Gastroesophageal sphincter (tissue), 3 donors: ENCODE data around the gene HOXC10.
A peak's percentile ranks its signal among the peaks of the same experiment; 100 is the strongest.

Source experiments
- EP300 ChIP-seq: sonication (generic); formaldehyde crosslinking; IDR thresholded peaks from one replicate; pipeline ENCODE4 v1.6.1; 2017; ENCODE audit warnings: antibody characterized with exemption, mild to moderate bottlenecking
- POLR2A ChIP-seq, 2 donors: fragments of 450-650 bp; IDR thresholded peaks; one replicate each; pipeline ENCODE4 v1.6.1; 2017; ENCODE audit warnings: antibody characterized with exemption in 2 of 2, mild to moderate bottlenecking in 2 of 2, moderate library complexity in 1 of 2
- POLR2AphosphoS5 ChIP-seq: sonication (generic); formaldehyde crosslinking; IDR thresholded peaks from one replicate; pipeline ENCODE4 v1.6.1; 2017; ENCODE audit warnings: antibody characterized with exemption
- TF ChIP-seq, protein P1 (sequence below), 4 experiments: fragments of 200-600 bp in 2 of 4; fragments of 450-650 bp in 2 of 4; sonication (generic) in 1 of 4; IDR thresholded peaks; one replicate each; pipeline ENCODE4 v1.5.1; 2017 to 2019; ENCODE audit warnings: antibody characterized with exemption in 4 of 4, mild to moderate bottlenecking in 2 of 4, moderate library complexity in 2 of 4

DNA sequence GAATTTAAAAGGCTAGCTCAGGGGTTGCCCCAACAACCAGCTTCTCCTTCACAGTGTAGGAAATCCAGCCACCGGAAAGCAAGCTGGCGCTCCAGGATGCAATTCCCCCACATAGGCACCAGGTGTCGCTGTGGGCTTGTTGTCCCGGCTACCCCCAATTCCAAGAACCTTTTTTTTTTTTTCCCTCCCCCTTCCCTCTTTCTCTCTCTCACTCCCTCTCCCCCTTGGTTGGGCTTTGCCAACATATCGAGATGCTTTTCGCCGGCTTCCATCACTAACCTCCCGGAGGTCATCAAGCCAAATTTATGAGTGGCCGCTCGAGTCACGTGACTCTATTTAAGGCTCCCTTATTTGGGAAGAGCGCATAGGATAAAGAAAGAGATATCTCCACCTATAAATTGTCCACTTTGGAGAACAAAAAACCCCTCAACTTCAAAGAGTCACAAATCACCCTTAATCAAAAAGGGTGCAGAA is 47.7 kb downstream of the HOXC10 start, which contains the start of gene HOXC5:
- TF ChIP-seq POLR2A (IDR thresholded peaks at IDR 0.05) (no peak), POLR2AphosphoS5 (peak; percentile 22), EP300 (no peak)
- TF ChIP-seq, protein P1, sequence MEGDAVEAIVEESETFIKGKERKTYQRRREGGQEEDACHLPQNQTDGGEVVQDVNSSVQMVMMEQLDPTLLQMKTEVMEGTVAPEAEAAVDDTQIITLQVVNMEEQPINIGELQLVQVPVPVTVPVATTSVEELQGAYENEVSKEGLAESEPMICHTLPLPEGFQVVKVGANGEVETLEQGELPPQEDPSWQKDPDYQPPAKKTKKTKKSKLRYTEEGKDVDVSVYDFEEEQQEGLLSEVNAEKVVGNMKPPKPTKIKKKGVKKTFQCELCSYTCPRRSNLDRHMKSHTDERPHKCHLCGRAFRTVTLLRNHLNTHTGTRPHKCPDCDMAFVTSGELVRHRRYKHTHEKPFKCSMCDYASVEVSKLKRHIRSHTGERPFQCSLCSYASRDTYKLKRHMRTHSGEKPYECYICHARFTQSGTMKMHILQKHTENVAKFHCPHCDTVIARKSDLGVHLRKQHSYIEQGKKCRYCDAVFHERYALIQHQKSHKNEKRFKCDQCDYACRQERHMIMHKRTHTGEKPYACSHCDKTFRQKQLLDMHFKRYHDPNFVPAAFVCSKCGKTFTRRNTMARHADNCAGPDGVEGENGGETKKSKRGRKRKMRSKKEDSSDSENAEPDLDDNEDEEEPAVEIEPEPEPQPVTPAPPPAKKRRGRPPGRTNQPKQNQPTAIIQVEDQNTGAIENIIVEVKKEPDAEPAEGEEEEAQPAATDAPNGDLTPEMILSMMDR (IDR thresholded peaks at IDR 0.05), result peak; percentile 96 to 99 (median 96)
